Glutamatergic neuron (in vitro differentiated cells): ENCODE measurements around the gene SLC6A5. TPM values are rescaled to one million over a fixed set of nuclear protein-coding genes. Genes with fewer than 3 reads are reported as not detected.
"Not testable (repeated sequence)": the region's sequence is repeated elsewhere in the genome, so short reads cannot be mapped to it uniquely, and the experiment has no call there.

Source experiments
- DNase-seq: peaks from one replicate; pipeline ENCODE4 v3.0.0; 2022
- H3K27ac Mint-ChIP-seq: one replicate; pipeline ENCODE4 v1.8.0; 2020; ENCODE audit warnings: mild to moderate bottlenecking, mixed read lengths, inconsistent platforms; ENCODE audit not compliant: unreplicated experiment
- H3K27me3 Mint-ChIP-seq: one replicate; pipeline ENCODE4 v1.8.0; 2020; ENCODE audit warnings: mild to moderate bottlenecking, moderate library complexity, mixed read lengths, inconsistent platforms; ENCODE audit not compliant: unreplicated experiment
- H3K36me3 Mint-ChIP-seq: one replicate; pipeline ENCODE4 v1.8.0; 2020; ENCODE audit warnings: mild to moderate bottlenecking, mixed read lengths, inconsistent platforms; ENCODE audit not compliant: unreplicated experiment
- H3K4me1 Mint-ChIP-seq: one replicate; pipeline ENCODE4 v1.8.0; 2020; ENCODE audit warnings: mild to moderate bottlenecking, low read depth, mixed read lengths, inconsistent platforms; ENCODE audit not compliant: unreplicated experiment
- H3K4me3 Mint-ChIP-seq: one replicate; pipeline ENCODE4 v1.8.0; 2020; ENCODE audit warnings: mild to moderate bottlenecking, mixed read lengths, inconsistent platforms; ENCODE audit not compliant: unreplicated experiment
- H3K9me3 Mint-ChIP-seq: one replicate; pipeline ENCODE4 v1.8.0; 2020; ENCODE audit warnings: mild to moderate bottlenecking, moderate library complexity, mixed read lengths, inconsistent platforms; ENCODE audit not compliant: unreplicated experiment
- total RNA-seq: library from RNA; stranded (reverse); fragmentation: NEBNext Ultra II Directional; extraction: Animal tissue kit (Norgen Biotek cat#: 25700); gene quantifications from one replicate; pipeline ENCODE4 v1.2.1, GENCODE V29; 2021; ENCODE audit not compliant: unreplicated experiment
- TF ChIP-seq, protein P1 (sequence below): fragments of 200-600 bp; sonication (generic); IDR thresholded peaks from one replicate; pipeline ENCODE4 v1.5.0; 2021; ENCODE audit not compliant: partially characterized antibody, unreplicated experiment

Gene SLC6A5
- total RNA-seq, 1 donor from 2014 or later = 0.05 TPM

DNA sequence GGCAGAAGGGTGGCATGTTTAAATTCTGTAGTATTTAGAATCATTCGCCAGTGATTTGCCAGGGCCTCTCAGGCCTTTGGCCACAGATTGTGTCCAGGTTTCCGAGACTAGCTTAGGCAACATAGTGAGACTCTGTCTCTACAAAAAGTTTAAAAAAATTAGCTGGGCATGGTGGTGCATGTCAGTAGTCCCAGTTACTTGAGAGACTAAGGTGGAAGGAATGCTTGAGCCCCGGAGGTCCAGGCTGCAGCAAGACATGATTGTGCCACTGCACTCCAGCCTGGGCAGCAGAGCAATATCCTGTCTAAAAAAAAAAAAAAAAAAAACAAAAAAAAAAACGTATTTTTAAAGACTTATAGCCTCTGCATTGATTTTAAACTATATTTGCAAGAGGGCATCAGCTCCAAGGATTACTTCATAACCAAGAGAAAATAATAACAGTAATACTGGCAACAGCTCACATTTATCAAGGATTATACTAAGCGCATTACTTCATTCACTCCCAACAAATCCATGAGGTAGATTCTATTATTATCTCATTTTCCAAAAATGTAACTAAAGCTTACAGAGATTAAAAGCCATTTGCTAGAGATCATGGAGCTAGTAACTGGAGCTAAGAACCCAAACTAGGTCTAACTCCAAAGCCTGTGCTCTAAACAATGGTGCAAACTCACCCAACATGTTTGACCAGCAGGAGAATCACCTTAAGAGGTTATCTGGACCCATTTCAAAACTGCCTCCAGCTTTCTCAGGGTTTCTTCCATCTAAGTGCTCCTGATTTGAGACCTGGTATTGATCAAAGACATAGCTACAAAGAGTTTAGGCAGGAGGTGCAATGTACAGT is 32.6 kb upstream of the SLC6A5 start:
- Mint-ChIP-seq H3K27ac (no peak overlapping the region), H3K36me3 (no peaks in the 10 kb centered on the region), H3K27me3 (no peaks in the 10 kb centered on the region), H3K9me3 (no peaks in the 10 kb centered on the region), H3K4me3 (no peak overlapping the region), H3K4me1 (peaks cover 6% of the 10 kb centered on the region)
- DNase-seq = no peak
- TF ChIP-seq, protein P1, sequence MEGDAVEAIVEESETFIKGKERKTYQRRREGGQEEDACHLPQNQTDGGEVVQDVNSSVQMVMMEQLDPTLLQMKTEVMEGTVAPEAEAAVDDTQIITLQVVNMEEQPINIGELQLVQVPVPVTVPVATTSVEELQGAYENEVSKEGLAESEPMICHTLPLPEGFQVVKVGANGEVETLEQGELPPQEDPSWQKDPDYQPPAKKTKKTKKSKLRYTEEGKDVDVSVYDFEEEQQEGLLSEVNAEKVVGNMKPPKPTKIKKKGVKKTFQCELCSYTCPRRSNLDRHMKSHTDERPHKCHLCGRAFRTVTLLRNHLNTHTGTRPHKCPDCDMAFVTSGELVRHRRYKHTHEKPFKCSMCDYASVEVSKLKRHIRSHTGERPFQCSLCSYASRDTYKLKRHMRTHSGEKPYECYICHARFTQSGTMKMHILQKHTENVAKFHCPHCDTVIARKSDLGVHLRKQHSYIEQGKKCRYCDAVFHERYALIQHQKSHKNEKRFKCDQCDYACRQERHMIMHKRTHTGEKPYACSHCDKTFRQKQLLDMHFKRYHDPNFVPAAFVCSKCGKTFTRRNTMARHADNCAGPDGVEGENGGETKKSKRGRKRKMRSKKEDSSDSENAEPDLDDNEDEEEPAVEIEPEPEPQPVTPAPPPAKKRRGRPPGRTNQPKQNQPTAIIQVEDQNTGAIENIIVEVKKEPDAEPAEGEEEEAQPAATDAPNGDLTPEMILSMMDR = no peak

DNA sequence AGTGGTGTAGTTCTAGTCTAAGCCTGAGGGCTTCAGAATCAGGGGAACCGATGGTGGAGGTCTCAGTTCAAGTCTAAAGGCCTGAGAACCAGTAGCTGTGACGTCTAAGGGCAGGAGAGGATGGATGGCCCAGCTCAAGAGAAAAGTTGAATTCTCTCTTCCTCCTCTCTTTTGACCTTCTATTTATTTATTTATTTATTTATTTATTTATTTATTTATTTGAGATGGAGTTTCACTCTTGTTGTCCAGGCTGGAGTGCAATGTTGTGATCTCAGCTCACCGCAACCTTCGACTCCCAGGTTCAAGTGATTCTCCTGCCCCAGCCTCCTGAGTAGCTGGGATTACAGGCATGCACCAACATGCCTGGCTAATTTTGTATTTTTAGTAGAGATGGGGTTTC is 19.7 kb upstream of the SLC6A5 start:
- not testable (repeated sequence) for H3K4me3 Mint-ChIP-seq, H3K27me3 Mint-ChIP-seq, H3K9me3 Mint-ChIP-seq, H3K36me3 Mint-ChIP-seq, H3K4me1 Mint-ChIP-seq, H3K27ac Mint-ChIP-seq, DNase-seq

DNA sequence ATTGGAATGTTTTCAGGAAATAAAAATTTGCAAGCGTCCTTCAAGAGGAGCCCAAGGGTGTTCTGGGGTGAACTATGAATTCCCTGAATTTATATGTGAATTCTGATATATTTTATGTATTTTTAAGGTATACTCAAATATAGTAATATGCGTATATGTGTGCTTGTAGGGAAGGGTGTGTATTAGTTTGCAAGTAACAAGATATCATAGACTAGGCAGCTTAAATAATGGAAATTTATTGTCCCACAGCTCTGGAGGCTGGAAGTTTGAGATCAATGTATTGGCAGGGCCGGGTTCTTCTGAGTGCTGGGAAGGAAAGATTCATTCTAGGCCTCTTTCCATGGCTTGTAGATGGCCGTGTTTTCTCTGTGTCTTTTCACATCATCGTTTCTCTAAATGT is 16.2 kb upstream of the SLC6A5 start:
- DNase-seq = no peak
- TF ChIP-seq, protein P1 = no peak
- Mint-ChIP-seq H3K27ac (no peak overlapping the region), H3K9me3 (peaks cover 1% of the 10 kb centered on the region), H3K27me3 (peaks cover 4% of the 10 kb centered on the region), H3K4me3 (no peak overlapping the region), H3K4me1 (no peaks in the 10 kb centered on the region), H3K36me3 (no peaks in the 10 kb centered on the region)

DNA sequence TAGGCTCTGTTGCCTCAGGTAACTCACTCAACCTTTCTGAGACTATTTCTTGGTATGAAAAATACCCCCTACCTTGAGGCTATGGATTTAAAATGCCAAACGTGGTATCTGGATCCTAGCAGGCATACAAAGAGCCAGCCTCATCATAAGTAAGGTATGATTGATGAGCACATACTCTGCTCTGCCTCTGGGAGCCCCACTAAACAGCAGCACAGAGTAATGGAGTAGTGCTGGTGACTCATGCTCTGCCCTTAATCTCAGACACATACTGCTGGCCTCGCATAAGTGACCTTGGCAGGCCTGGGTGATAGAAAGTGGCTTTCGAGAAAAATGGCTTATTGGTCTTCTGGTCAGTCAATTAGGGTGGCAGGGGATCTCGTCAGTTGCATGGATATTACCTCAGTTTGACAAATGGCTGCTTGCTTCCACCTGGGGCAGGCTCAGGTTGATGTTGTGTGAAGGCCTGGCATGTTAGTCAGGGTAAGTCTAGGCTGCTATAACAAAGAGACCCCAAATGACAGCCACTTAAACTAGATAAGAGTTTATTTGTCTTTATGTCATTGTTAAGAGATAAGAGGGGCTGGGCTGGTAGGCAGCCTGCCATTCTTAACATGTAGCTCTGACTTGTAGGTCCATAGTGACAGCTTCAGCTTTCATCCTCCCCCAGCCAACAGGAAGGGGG is 15.2 kb upstream of the SLC6A5 start:
- Mint-ChIP-seq H3K4me1 (no peaks in the 10 kb centered on the region), H3K4me3 (no peak overlapping the region), H3K36me3 (no peaks in the 10 kb centered on the region), H3K27ac (no peak overlapping the region), H3K27me3 (peaks cover 4% of the 10 kb centered on the region), H3K9me3 (peaks cover 1% of the 10 kb centered on the region)
- DNase-seq = no peak
- TF ChIP-seq, protein P1 = no peak

DNA sequence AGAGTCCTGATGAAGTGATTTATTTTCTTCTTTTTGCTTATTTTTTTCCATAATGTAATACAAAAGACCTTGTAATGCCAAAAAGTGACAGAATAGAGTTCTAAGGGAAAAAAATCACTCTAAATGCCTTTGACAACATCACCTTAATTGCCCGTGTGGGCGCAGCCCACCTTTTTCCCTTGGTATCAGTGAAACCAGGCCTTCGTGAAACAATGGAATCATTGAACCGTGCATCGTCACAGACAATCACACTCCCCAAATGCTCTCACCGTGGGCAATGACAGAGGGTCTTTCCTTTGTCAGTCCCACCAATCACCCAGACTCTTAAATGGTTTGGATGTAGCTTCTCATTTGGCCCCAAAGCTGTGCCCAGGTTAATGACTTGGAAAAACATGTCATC is 9.6 kb upstream of the SLC6A5 start:
- H3K4me1 Mint-ChIP-seq = no peaks in the 10 kb centered on the region

More for the DNA sequence above, 9.6 kb upstream of the SLC6A5 start:
- Mint-ChIP-seq H3K4me3 (no peak overlapping the region), H3K36me3 (peaks cover 3% of the 10 kb centered on the region), H3K27ac (no peak overlapping the region), H3K27me3 (no peaks in the 10 kb centered on the region), H3K9me3 (no peaks in the 10 kb centered on the region)
- DNase-seq = no peak
- TF ChIP-seq, protein P1 = no peak
